ENCODE results near the gene LONP2. TPM values are rescaled to one million over a fixed set of nuclear protein-coding genes. Genes with fewer than 3 reads are reported as not detected.

Gene LONP2
- total and polyA plus RNA-seq, 9 of the 15 experiments (the other 6 are each of a cell fraction or from before 2014, with no cell fraction given): 8.1 to 41.2 (median 25.6) TPM

DNA sequence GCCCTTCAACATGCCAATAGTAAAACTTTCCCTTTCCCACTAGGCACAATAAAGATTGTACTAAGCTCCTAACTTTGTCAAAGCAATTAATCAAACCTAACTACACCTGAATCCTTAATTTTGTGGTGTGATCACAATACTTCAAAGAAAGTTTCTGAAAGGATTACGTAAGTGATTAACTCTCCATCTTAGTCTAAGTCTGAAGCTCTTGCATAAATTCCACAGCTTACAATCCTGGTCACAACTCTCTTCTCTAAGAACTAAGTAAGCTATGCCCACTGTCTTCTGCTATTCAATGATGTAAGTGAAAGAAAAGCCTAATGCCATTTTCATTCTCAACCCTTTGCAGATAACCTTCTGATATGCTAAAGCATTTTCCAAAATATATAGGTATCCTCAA, 125.7 kb downstream of the LONP2 start:
- FAIRE-seq (no peak), ATAC-seq (no peak), DNase-seq (ENCODE audit: extremely low read depth in 1 of 4, low spot score in 3 of 4) (no peak)
- no TSS peak for BruUV-seq (replicated peaks)
- Histone ChIP-seq H3K9ac (ENCODE audit: insufficient read depth in 1 of 2, low read depth in 2 of 2, low read length in 2 of 2) (no peak overlapping the region), H3K9me3 (replicated peaks; ENCODE audit: control insufficient read depth, insufficient read depth, low read depth, low read length) (no peaks in the 10 kb centered on the region), H3K4me3 (no peak overlapping the region), H3K79me2 (ENCODE audit: control insufficient read depth, insufficient read depth, low read length) (peaks cover 98% of the 10 kb centered on the region), H4K20me1 (replicated peaks; ENCODE audit: control insufficient read depth, insufficient read depth, low read length) (peaks cover 20% of the 10 kb centered on the region), H3K9me1 (ENCODE audit: control insufficient read depth, insufficient read depth, low read length) (no peaks in the 10 kb centered on the region), H3K27me3 (ENCODE audit: control insufficient read depth in 2 of 2, insufficient read depth in 2 of 2, low read length in 2 of 2) (no peaks in the 10 kb centered on the region), H3K36me3 (ENCODE audit: control insufficient read depth, insufficient read depth, low read length) (no peaks in the 10 kb centered on the region), H3K4me1 (replicated peaks in 1 of 2; ENCODE audit: control insufficient read depth in 2 of 2, insufficient read depth in 2 of 2, low read length in 2 of 2) (peaks cover 13 to 33% of the 10 kb centered on the region in 2 experiments), H3K4me2 (ENCODE audit: insufficient read depth, low read length) (no peak overlapping the region), H3K27ac (ENCODE audit: extremely low read depth, low read depth, low read length) (no peak overlapping the region), H2AFZ (ENCODE audit: low read depth, low read length) (no peak overlapping the region)
- CTCF ChIA-PET (ENCODE audit: low intra/inter-chr PET ratio): no interaction called here
- in situ Hi-C loops (cut with MboI) (no loop called here), intact Hi-C loops (cut with micrococcal nuclease) (loop anchor here (5.0 kb wide), 1 partner anchor 253 kb away; no protein-coding TSS in a partner anchor)
- POLR2A ChIA-PET: interaction anchor here (1.2 to 2.1 kb wide), 5 partner anchors 8 to 16 kb away, joined by 3 to 16 read pairs (median 4); partner anchors contain the start of gene SIAH1
- TF ChIP-seq CEBPB (tag; IDR thresholded peaks at IDR 0.05) (0 out of 2 replicates have a peak, but pooled peaks have one; percentile 39), FOSL1 (tag; conservative IDR thresholded peaks at IDR 0.05) (no peak)
- WGBS (ENCODE audit: insufficient coverage, low coverage, missing lambda C conversion rate): 73% methylated on average over 1 of the region's 1 CpG

DNA sequence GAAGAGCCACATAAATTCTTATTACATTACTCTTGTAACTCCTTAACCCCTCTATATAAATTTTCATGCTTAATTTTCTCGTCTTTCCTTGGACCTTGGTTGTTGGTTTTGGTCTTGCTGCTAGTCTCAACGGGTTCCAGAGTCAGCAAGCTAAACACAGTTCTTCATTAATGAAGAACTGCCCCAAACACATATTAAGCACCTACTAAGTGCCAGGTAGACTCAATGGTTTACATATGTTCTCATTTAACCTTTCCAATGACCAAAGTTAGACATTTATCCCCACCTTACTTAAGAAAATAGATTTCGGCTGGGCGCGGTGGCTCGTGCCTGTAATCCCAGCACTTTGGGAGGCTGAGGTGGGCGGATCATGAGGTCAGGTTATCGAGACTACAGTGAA, 126.1 kb downstream of the LONP2 start:
- Histone ChIP-seq H3K36me3 (ENCODE audit: control insufficient read depth, insufficient read depth, low read length) (no peaks in the 10 kb centered on the region), H4K20me1 (replicated peaks; ENCODE audit: control insufficient read depth, insufficient read depth, low read length) (peaks cover 15% of the 10 kb centered on the region), H3K4me1 (replicated peaks in 1 of 2; ENCODE audit: control insufficient read depth in 2 of 2, insufficient read depth in 2 of 2, low read length in 2 of 2) (peaks cover 13 to 32% of the 10 kb centered on the region in 2 experiments), H3K9me1 (ENCODE audit: control insufficient read depth, insufficient read depth, low read length) (no peaks in the 10 kb centered on the region), H3K4me3 (no peak overlapping the region), H2AFZ (ENCODE audit: low read depth, low read length) (no peak overlapping the region), H3K9ac (ENCODE audit: insufficient read depth in 1 of 2, low read depth in 2 of 2, low read length in 2 of 2) (no peak overlapping the region), H3K9me3 (replicated peaks; ENCODE audit: control insufficient read depth, insufficient read depth, low read depth, low read length) (no peaks in the 10 kb centered on the region), H3K27ac (ENCODE audit: extremely low read depth, low read depth, low read length) (no peak overlapping the region), H3K27me3 (ENCODE audit: control insufficient read depth in 2 of 2, insufficient read depth in 2 of 2, low read length in 2 of 2) (no peaks in the 10 kb centered on the region), H3K79me2 (ENCODE audit: control insufficient read depth, insufficient read depth, low read length) (peaks cover 98% of the 10 kb centered on the region), H3K4me2 (ENCODE audit: insufficient read depth, low read length) (no peak overlapping the region)
- DNase-seq (ENCODE audit: extremely low read depth in 1 of 4, low spot score in 3 of 4): no peak
- in situ Hi-C loops (cut with MboI) (no loop called here), intact Hi-C loops (cut with micrococcal nuclease) (no loop called here)
- no peak for FAIRE-seq
- ChIA-PET POLR2A (interaction anchor here (1.2 to 2.1 kb wide), 5 partner anchors 8 to 16 kb away, joined by 3 to 16 read pairs (median 4); partner anchors contain the start of gene SIAH1), CTCF (ENCODE audit: low intra/inter-chr PET ratio) (no interaction called here)
- BruUV-seq (replicated peaks): no TSS peak
- 64% methylated on average over 8 of the region's 8 CpGs for WGBS (ENCODE audit: insufficient coverage, low coverage, missing lambda C conversion rate)
- no peak for ATAC-seq
- TF ChIP-seq UBTF (IDR thresholded peaks at IDR 0.05; ENCODE audit: borderline replicate concordance in 1 of 2, low read depth in 2 of 2, low read length in 2 of 2) (no peak), PCBP2 (IDR thresholded peaks at IDR 0.05; ENCODE audit: low read depth, low read length, poor library complexity, severe bottlenecking) (no peak), RERE (CRISPR knock-in tag; IDR thresholded peaks at IDR 0.05; ENCODE audit: borderline replicate concordance) (no peak), RBBP5 (IDR thresholded peaks at IDR 0.05; ENCODE audit: borderline replicate concordance, insufficient read depth, low read length, poor library complexity, severe bottlenecking) (no peak), ZKSCAN1 (IDR thresholded peaks at IDR 0.05; ENCODE audit: low read depth, low read length) (peak; percentile 71)
